Activated naive CD4-positive, alpha-beta T cell treated with anti-CD3 and anti-CD28 coated beads for 36 hours (primary cell): ENCODE results near the gene ITGA4. TPM values are rescaled to one million over a fixed set of nuclear protein-coding genes. Genes with fewer than 3 reads are reported as not detected.
"Not testable (repeated sequence)": the region's sequence is repeated elsewhere in the genome, so short reads cannot be mapped to it uniquely, and the experiment has no call there.

Experiments used
- CTCF ChIA-PET: fragments of 350-600 bp; sonication (Branson Sonifier 250); formaldehyde crosslinking; loops from one replicate; lab custom pipeline; 2021; ENCODE audit warnings: antibody characterized with exemption; lab: Charles Lee
- DNase-seq: peaks from one replicate; pipeline ENCODE4 v3.0.0-alpha.2; 2020
- H3K27ac Mint-ChIP-seq: one replicate; pipeline ENCODE4 v1.8.0; 2021; ENCODE audit warnings: mild to moderate bottlenecking, mixed read lengths
- H3K27me3 Mint-ChIP-seq: one replicate; pipeline ENCODE4 v1.8.0; 2021; ENCODE audit warnings: low read depth, mixed read lengths
- H3K36me3 Mint-ChIP-seq: one replicate; pipeline ENCODE4 v1.8.0; 2021; ENCODE audit warnings: low read depth, mixed read lengths
- H3K4me1 Mint-ChIP-seq: one replicate; pipeline ENCODE4 v1.8.0; 2021; ENCODE audit warnings: low read depth, mixed read lengths
- H3K4me3 Mint-ChIP-seq: one replicate; pipeline ENCODE4 v1.8.0; 2021; ENCODE audit warnings: mild to moderate bottlenecking, moderate library complexity, mixed read lengths
- H3K9me3 Mint-ChIP-seq: one replicate; pipeline ENCODE4 v1.8.0; 2021; ENCODE audit warnings: mixed read lengths
- intact Hi-C: fragments of 100-400 bp; cut with micrococcal nuclease; formaldehyde crosslinking; loops from one replicate; pipeline ENCODE4 v1.15.1; 2023
- total RNA-seq, 2 experiments: library from RNA; stranded (reverse); gene quantifications; one replicate each; pipeline ENCODE4 v1.2.3, GENCODE V29; 2021

ITGA4 gene
- total RNA-seq, 2 experiments from 2014 or later: 26.6 to 27.8 TPM

- H3K4me1 Mint-ChIP-seq: peaks cover 34% of the 10 kb centered on the region
- CTCF ChIA-PET: interaction anchor here (0.9 to 2.3 kb wide), 2 partner anchors 9 to 17 kb away, joined by 3 to 10 read pairs; partner anchors contain the start of gene ITGA4
- intact Hi-C loops: no loop called here
- no peaks in the 10 kb centered on the region for H3K36me3 Mint-ChIP-seq
- no peaks in the 10 kb centered on the region for H3K27me3 Mint-ChIP-seq
- H3K4me3 Mint-ChIP-seq: no peak overlapping the region
- H3K9me3 Mint-ChIP-seq: no peaks in the 10 kb centered on the region
- no peak overlapping the region for H3K27ac Mint-ChIP-seq
- DNase-seq: no peak
Measured at GRCh38 chr2:181440344-181440743, 16.8 kb upstream of the ITGA4 start.

GRCh38 chr2:181440919-181441318 lies 16.3 kb upstream of the ITGA4 start:
- Mint-ChIP-seq H3K9me3 (no peaks in the 10 kb centered on the region), H3K27ac (no peak overlapping the region), H3K27me3 (no peaks in the 10 kb centered on the region), H3K36me3 (no peaks in the 10 kb centered on the region), H3K4me1 (peaks cover 34% of the 10 kb centered on the region), H3K4me3 (no peak overlapping the region)
- intact Hi-C loops: no loop called here
- no peak for DNase-seq
- CTCF ChIA-PET: no interaction called here

- Mint-ChIP-seq H3K4me1 (peaks cover 34% of the 10 kb centered on the region), H3K9me3 (no peaks in the 10 kb centered on the region)
Measured at GRCh38 chr2:181441670-181442069, 15.5 kb upstream of the ITGA4 start.

GRCh38 chr2:181444654-181445053 lies 12.5 kb upstream of the ITGA4 start:
- Mint-ChIP-seq H3K9me3 (no peaks in the 10 kb centered on the region), H3K4me1 (peaks cover 18% of the 10 kb centered on the region), H3K36me3 (no peaks in the 10 kb centered on the region), H3K4me3 (no peak overlapping the region), H3K27ac (no peak overlapping the region), H3K27me3 (no peaks in the 10 kb centered on the region)
- intact Hi-C loops: no loop called here
- no peak for DNase-seq
- CTCF ChIA-PET: no interaction called here

More at GRCh38 chr2:181441670-181442069, 15.5 kb upstream of the ITGA4 start:
- Mint-ChIP-seq H3K27ac (no peak overlapping the region), H3K36me3 (no peaks in the 10 kb centered on the region), H3K4me3 (no peak overlapping the region), H3K27me3 (no peaks in the 10 kb centered on the region)
- intact Hi-C loops: no loop called here
- CTCF ChIA-PET: interaction anchor here (1.0 kb wide), 1 partner anchor 11 kb away, joined by 7 read pairs; no protein-coding TSS in a partner anchor
- DNase-seq: no peak

- H3K27ac Mint-ChIP-seq: no peak overlapping the region
- intact Hi-C loops: no loop called here
- no peak overlapping the region for H3K4me3 Mint-ChIP-seq
- H3K4me1 Mint-ChIP-seq: peaks cover 14% of the 10 kb centered on the region
- CTCF ChIA-PET: interaction anchor here (0.7 kb wide), 1 partner anchor 268 kb away, joined by 5 read pairs; no protein-coding TSS in a partner anchor
- DNase-seq: no peak
- H3K9me3 Mint-ChIP-seq: no peaks in the 10 kb centered on the region
- H3K36me3 Mint-ChIP-seq: no peaks in the 10 kb centered on the region
- H3K27me3 Mint-ChIP-seq: no peaks in the 10 kb centered on the region
Measured at GRCh38 chr2:181446985-181447384, 10.2 kb upstream of the ITGA4 start.

- H3K9me3 Mint-ChIP-seq, H3K36me3 Mint-ChIP-seq, intact Hi-C loops, H3K27ac Mint-ChIP-seq, CTCF ChIA-PET, DNase-seq, H3K4me3 Mint-ChIP-seq, H3K27me3 Mint-ChIP-seq: not testable (repeated sequence)
- H3K4me1 Mint-ChIP-seq: peaks cover 11% of the 10 kb centered on the region
Measured at GRCh38 chr2:181449278-181449677, 7.9 kb upstream of the ITGA4 start.

GRCh38 chr2:181454686-181455450 lies 2.3 kb upstream of the ITGA4 start:
- no peak overlapping the region for H3K4me3 Mint-ChIP-seq
- DNase-seq: no peak
- peaks cover 29% of the 10 kb centered on the region for H3K4me1 Mint-ChIP-seq
- H3K27ac Mint-ChIP-seq: no peak overlapping the region
- intact Hi-C loops: loop anchor here (5.0 kb wide), 1 partner anchor 33 kb away; no protein-coding TSS in a partner anchor
- no peaks in the 10 kb centered on the region for H3K27me3 Mint-ChIP-seq
- CTCF ChIA-PET: interaction anchor here (0.6 to 9.6 kb wide), 7 partner anchors 12 to 349 kb away, joined by 3 to 71 read pairs (median 6); no protein-coding TSS in a partner anchor
- no peaks in the 10 kb centered on the region for H3K36me3 Mint-ChIP-seq
- H3K9me3 Mint-ChIP-seq: no peaks in the 10 kb centered on the region

GRCh38 chr2:181456660-181457120 lies 496 bp upstream of the ITGA4 start:
- H3K4me1 Mint-ChIP-seq: peaks cover 36% of the 10 kb centered on the region
- peak overlapping the region; percentile 88 for H3K27ac Mint-ChIP-seq
- DNase-seq: peak; percentile 76
- CTCF ChIA-PET: interaction anchor here (0.7 to 9.6 kb wide), 12 partner anchors 11 to 351 kb away, joined by 3 to 71 read pairs (median 4); no protein-coding TSS in a partner anchor
- no peaks in the 10 kb centered on the region for H3K36me3 Mint-ChIP-seq
- H3K9me3 Mint-ChIP-seq: no peaks in the 10 kb centered on the region
- intact Hi-C loops: loop anchor here (1.0 to 5.0 kb wide), 7 partner anchors 18 to 379 kb away; no protein-coding TSS in a partner anchor
- H3K27me3 Mint-ChIP-seq: no peaks in the 10 kb centered on the region
- peak overlapping the region; percentile 92 for H3K4me3 Mint-ChIP-seq

GRCh38 chr2:181457741-181458425 lies 697 bp downstream of the ITGA4 start:
- Mint-ChIP-seq H3K36me3 (no peaks in the 10 kb centered on the region), H3K27ac (peak overlapping the region; percentile 93), H3K4me1 (peaks cover 46% of the 10 kb centered on the region), H3K27me3 (no peaks in the 10 kb centered on the region), H3K9me3 (no peaks in the 10 kb centered on the region), H3K4me3 (peak overlapping the region; percentile 92)
- CTCF ChIA-PET: interaction anchor here (0.6 to 9.6 kb wide), 26 partner anchors 9 to 357 kb away, joined by 3 to 71 read pairs (median 4); no protein-coding TSS in a partner anchor
- intact Hi-C loops: loop anchor here (1.0 to 5.0 kb wide), 10 partner anchors 19 to 477 kb away; partner anchors contain the start of gene UBE2E3
- peak; percentile 61 for DNase-seq

GRCh38 chr2:181458871-181459270 lies 1.7 kb downstream of the ITGA4 start:
- no peak for DNase-seq
- no peaks in the 10 kb centered on the region for H3K27me3 Mint-ChIP-seq
- peak overlapping the region; percentile 93 for H3K27ac Mint-ChIP-seq
- peak overlapping the region; percentile 92 for H3K4me3 Mint-ChIP-seq
- CTCF ChIA-PET: interaction anchor here (1.2 to 9.6 kb wide), 8 partner anchors 8 to 353 kb away, joined by 3 to 71 read pairs (median 8); no protein-coding TSS in a partner anchor
- H3K9me3 Mint-ChIP-seq: no peaks in the 10 kb centered on the region
- intact Hi-C loops: loop anchor here (1.0 to 5.0 kb wide), 4 partner anchors 37 to 478 kb away; partner anchors contain the start of gene UBE2E3
- peaks cover 55% of the 10 kb centered on the region for H3K4me1 Mint-ChIP-seq
- H3K36me3 Mint-ChIP-seq: peaks cover 3% of the 10 kb centered on the region

- CTCF ChIA-PET: interaction anchor here (1.9 to 9.6 kb wide), 4 partner anchors 28 to 354 kb away, joined by 5 to 71 read pairs (median 8); no protein-coding TSS in a partner anchor
Measured at GRCh38 chr2:181459621-181460021, 2.4 kb downstream of the ITGA4 start.

More at GRCh38 chr2:181459621-181460021, 2.4 kb downstream of the ITGA4 start:
- peak overlapping the region; percentile 92 for H3K4me3 Mint-ChIP-seq
- H3K27ac Mint-ChIP-seq: peak overlapping the region; percentile 93
- H3K27me3 Mint-ChIP-seq: no peaks in the 10 kb centered on the region
- H3K4me1 Mint-ChIP-seq: peaks cover 58% of the 10 kb centered on the region
- H3K9me3 Mint-ChIP-seq: no peaks in the 10 kb centered on the region
- intact Hi-C loops: loop anchor here (2.0 to 10.0 kb wide), 6 partner anchors 37 to 1575 kb away; partner anchors contain the start of genes CWC22, NCKAP1 and UBE2E3
- no peak for DNase-seq
- H3K36me3 Mint-ChIP-seq: peaks cover 5% of the 10 kb centered on the region
